GM18499 (cell line): ENCODE results near the gene HECTD3.

Experiments used
- ATAC-seq: cut with Tn5 transposase; IDR thresholded peaks from one replicate; pipeline ENCODE4 v1.9.1; 2021; ENCODE audit warnings: moderate number of reproducible peaks; ENCODE audit not compliant: insufficient read depth, unreplicated experiment

The HECTD3 gene

DNA sequence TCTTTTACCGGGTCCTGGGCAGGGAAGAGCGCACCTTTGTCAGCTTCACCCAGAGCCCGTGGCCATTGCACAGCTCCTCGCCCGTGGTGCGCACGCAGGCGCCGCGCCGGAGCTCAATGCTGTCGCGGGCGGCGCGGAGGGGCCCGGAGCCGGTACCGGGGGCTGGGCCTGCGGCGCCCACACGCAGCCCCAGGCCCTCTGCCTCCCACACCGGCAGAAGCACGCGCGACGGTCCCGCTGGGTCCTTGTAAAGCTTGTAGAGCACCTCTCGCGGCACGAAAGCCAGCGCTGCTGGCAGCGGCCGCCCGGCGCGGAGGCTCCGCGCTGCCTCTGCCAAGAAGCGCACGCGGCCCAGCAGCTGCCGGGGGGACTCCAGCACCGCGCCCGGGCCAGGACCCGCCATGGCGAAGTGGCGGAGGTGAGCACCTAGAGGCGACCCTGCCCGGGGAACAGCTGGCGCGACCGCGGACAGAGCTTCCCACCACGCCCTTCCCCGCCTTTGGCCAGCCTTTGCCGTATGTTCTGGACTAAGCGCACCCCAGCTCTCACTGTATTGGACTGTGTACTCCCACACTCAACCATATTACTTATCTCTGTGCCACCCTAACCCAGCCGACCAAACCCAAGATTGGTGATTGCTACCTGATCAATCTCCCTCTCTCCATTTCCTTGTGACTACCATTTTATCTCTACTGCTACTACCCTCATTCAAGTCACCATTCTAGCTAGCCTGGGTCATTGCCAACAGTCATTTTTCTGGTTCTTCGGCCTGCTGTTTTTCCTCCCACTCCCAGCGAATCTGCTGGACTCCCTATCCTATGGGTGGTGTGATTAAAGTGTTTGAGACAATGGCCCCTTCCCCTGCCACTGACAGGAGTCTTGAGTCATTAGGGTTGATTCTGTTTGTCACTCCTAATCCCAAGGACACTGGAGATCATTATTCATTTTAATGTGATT is at the start of gene HECTD3:
TSS of gene HECTD3 (minus strand) at position 470 of the 957 bp plus-strand sequence. CDS start at position 403, 67 bp downstream.
- ATAC-seq: peak; percentile 45

DNA sequence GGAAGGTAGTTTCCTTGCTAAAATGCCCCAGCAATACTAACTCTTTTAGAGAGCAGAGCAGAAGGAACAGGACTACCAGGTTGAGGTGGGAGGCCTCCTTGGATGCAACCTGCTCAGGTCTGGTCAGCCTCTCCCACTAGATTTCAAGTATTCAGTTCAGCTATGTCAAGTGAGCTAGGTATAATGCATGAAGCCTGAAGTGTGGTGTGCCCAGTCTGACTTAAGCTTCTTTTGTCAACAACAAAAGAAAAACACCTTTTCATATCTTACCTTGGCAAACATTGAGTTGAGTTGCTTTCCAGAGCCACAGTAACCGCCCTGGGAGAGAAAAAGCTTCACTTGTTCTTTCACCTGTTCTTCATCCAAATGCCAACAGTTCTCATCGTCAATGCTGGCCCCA is 48.7 kb upstream of the HECTD3 start:
- ATAC-seq: no peak

DNA sequence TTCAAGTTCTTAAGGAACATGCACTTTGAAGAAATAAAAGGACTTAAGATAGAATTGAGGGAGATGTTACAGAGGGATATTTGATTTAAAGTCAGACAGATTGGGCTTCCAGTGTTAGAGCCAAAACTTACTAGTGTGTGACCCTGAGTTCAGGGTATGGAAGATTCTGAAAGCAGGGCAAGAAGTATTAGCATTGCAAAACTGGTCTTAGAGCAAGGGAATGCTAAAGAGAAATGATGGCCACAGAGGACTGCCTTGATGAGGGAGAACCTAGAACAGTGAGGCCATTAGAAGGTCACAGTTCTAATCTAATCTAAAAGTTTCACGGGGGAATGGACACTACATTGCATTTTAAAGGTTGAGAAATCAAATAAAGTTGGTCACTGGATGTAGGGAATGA is 46.4 kb upstream of the HECTD3 start:
- ATAC-seq: no peak

DNA sequence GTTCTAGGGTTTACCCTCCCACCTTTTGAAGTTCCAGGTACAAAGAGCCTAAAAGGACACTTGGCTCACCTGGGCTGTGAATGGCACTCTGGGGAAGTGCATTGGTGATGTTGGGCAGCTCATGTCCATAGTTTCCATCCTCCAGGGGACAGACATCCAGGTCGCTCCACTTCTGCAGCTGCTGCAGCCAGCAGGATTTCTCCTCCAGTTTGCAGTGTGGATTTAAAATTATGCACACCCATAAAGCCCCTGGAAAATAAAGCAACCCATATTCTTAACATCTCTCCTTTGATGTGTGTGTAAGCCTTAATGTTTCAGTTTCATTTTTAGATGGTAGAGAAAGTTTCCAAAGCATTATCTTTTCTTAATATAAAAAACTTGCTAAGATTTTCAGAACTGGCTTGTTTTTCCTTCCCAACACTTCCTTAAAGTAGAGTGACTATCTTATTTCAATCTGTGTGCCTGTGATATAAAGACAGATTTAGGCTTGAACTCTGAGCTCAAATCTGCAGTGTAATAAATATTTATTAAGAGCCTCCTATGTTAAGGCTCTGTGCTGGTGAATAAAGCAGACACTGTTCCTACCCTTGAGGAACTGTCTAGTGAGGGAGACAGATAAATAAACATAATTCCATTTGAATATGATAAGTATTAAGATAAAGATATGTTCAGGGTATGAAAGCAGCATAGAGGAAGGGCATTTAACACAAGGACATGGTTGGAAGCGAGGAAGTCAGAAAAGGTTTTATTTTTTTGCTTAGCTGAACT is 40.1 kb upstream of the HECTD3 start:
- ATAC-seq: no peak

DNA sequence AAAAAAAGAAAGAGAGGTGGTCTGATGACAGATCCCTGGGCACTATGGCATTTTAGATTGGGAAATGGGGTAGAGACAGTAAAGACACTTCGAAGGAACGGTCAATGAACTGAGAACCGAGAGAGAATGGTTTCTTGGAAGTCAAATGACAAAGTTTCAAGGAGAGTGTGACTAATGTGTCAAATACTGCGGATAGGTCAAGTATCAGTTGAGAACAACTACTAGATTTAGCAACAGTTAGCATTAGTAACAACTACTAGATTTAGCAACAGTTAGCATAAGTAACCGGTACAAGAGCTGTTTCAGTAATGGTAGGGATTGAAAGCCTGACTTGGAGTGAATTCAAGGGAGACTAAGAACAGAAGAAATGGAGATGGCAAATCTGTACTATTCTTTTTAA is 35.9 kb upstream of the HECTD3 start:
- no peak for ATAC-seq

DNA sequence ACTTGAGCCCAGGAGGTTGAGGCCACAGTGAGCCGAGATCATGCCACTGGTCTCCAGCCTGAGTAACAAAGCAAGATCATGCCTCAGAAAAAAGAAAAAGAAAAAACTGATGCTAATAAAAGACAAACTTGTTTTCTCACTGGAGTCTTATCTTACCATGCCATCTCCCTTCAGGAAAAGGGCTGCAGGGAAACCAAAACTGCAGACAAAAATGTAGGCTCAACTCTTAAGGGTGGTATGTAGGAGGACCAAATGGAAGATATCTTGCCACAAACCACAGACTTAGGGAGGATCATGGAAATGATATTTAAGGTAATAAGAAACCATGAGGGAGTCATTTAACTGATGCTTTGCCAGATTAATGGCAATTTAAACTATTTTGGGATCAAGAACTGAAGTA is 33.8 kb upstream of the HECTD3 start:
- ATAC-seq: no peak

DNA sequence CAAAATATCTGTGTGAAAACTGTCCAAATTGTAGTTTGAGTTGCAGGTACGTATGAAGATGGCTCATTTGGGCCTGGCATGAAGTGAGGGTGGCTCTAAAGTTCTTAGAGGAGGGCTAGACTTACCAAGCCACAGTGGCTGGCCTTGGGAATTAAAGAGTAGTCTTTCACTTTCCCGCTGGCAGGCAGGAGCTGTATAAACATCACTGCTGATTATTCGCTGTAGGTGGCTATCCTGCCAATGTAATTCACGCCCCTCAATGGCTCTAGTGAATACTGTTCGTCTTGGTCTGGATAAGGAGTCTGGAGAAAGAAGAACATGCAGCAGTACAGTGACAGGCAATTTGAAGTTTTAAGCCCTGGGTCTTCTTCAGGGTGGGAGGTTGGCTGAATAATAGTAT is 32.0 kb upstream of the HECTD3 start:
- ATAC-seq: no peak

DNA sequence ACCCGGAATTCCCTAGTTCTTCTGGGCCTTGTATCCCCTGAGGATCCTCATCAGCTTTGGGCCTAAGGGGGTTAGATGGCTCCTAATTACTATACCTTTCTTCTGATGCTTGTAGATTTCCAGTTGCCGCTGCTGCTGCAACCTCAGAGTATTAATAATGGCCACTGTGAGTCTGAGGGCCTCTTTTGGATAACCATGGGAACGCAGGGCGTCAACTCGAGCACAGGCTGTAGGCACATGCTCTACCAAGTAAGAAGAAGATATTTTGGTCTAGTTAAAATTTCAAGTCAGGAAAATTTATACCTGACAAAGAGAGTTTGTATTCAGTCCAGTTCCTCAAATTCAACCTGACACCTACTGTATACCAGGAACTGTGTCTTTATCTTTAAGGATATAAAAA is 29.2 kb upstream of the HECTD3 start:
- ATAC-seq: no peak

DNA sequence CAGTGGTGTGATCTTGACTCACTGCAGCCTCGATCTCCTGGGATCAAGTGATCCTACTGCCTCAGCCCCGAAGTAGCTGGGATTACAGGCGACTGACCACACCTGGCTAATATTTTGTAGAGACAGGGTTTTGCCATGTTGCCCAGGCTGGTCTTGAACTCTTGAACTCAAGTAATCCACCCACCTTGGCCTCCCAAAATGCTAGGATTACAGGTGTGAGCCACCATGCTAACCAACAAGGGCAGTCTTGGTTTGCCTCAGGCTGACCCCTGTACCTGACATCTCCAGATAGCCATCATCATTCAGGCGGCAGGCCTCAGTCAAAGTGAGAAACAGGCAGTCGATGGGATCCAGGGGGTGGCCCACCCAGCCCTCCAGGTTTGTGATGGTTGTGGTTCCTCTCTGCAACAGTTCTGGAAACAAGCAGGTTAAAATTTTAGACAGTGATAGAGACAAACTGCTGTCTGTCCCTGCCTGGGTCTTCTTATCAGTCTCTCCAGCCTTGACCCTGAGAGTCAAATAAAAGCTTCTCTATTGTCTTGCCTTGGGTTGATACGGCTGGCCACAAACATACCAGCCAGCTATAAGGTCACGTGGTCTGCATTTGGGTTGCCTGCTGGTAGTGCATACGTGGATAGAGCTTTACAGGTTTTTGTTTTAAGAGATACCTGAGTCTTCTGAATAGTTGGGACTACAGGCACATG is 27.7 kb upstream of the HECTD3 start:
- ATAC-seq: no peak

DNA sequence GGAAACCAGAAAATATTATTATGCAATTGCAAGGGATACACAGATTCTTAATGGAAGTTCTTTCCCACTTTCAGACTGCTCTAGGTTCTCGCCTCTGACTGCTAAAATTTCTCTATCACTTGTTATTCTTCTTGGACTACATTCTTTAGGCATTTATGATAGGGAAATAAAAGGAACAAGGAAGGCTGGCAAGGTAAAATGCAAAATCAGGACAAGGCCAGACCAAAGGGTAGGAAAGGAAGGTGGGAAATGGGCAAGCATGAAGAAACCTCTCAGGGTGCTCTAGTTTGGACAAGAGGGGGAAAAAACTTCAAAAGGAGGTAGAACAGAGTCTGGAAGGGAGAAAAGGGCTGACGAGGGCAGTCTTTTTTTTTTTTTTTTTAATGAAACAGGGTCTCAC is 27.1 kb upstream of the HECTD3 start:
- no peak for ATAC-seq

DNA sequence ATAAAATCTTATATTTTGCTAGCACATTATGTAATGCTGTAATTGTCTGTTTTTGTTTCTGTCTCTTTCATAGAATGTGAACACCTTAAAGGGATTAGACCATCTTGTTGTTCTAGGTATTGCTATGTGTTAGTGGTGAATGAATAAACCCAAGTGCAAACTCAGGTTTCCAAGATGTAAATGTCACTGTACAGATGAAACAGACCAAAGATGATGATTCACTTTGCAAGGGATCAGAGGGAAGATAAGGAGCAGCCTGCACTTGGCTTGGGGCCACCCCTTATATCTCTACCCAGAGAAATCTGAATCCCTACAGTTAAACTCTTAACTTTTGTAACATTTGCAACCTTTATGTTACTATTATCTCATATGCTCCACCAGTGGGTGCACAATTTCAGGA is 26.3 kb upstream of the HECTD3 start:
- ATAC-seq: no peak

DNA sequence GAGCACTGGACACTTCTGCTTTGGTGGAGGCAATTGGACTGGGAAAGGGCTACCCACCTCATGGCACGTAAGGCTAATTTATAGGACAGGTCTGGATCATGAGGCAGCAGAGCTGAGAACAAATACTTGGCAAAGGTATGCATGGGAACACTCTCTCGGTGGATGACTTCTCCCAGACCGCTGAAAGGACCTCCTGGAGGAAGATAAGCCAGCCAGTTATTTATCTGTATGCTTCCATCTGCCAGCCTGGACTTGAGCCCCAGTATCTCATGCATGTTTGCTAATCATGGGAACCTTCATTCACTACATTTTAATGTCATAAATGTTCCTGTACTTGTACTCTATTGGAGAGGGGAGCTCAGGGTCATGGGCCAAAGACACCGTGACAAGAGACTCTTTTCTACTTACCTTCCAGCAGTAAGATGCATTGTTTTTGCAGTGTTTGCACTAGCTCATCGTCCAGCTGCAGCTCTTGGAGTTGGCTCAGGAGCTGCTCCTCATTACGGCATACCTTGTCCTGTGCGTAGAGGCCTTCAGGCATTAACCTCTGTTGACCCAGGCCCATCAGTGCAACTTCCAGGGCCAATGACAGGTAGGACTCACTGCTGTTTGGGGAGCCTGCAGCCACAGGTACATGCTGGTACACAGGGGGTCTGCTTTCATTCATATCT is 24.6 kb upstream of the HECTD3 start:
- no peak for ATAC-seq

DNA sequence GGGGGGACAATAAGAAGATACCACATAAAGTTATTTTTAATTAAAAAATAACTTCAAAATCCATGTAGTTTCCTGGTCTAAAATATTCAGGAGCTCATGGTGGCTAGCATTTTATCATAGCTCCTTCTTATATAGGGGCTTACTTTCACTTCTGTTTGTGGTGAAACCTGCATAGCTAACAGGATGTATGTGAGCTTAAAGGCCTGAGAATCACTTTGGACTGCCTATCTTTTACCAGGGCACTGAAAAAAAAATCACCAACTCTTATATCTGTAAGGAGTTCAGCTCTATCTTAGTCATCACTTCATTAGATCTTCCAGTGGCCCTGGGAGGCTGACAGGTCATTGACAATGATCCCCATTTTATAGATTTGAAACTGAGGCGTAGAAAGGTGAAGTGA is 22.2 kb upstream of the HECTD3 start:
- ATAC-seq: no peak

DNA sequence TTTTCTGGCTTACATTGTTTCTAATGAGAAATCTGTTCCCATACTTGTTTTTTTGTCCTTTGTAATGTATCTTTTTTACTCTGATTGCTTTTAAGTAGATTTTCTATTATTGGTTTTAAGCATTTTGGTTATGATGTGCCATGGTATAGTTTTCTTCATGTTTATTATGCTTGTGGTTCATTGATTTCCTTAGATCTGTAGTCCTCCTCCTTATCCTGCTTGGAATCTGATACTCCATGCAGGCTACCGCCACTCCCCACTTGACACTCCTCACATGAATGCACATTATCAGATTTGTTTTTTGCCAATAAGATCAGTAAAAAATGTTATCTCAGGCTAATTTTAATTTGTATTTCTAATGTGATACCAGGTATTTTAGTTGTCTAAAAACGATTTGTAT is 21.7 kb upstream of the HECTD3 start:
- no peak for ATAC-seq

DNA sequence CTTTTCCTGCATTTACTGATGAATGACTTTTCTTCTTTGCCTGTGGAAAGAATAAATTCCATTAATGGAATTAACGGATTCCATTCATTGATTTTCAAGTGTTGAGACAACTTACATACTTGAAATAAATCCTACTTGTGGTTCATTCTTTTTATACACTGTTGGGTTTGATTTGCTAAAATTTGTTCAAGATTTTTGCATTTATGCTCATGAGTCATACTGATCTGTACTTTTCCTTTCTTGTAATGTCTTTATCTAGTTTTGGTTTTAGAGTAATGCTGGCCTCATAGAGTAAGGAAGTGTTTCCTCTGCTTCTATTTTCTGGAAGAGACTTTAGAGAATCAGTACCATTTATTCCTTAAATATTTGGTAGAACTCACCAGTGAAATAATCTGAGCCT is 15.3 kb upstream of the HECTD3 start:
- no peak for ATAC-seq

DNA sequence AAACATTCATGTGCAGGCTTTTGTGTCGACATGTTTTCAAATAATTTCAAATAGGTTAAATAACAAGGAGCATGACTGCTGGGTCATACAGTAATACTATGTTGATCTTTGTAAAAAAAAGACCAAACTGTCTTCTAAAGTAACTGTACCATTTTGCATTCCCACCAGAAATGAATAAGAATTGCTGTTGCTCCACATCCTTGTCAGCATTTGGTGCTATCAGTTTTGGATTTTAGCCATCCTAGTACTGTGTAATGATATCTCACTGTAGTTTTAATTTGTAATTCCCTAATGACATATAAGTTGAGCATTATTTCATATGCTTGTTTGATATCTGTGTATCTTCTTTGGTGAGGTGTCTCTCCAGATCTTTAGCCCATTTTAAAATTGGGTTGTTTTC is 12.5 kb upstream of the HECTD3 start:
- no peak for ATAC-seq

DNA sequence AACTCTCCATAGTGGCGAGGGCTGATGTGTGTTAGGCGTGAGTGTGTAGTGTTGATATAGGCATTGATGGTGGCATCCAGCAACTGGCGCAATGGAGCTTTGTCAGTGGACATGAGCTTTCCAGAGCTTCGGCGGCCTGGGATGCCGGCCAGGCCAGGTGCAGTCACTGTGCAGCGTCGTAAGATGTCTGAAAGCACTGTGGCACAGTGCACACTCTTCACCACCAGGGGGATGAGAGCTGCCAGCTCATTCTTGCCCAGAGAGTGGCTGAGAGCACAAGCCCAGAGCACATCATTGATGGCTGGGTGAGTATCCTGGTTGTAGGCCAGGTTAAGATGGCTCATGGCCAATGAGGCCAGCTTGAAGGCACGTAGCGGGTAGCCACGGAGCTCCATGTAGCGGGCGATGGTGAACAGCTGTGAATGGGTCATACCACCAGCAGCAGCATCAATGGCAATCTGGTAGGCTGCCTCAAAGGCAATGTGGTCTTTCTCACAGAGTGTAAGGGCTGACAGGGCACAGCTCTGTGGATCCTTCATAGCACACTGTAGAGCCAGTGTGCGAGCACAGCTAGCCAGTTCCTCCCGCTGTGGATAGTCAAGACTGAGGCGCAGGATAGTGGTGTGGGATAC is 7.6 kb upstream of the HECTD3 start:
- no peak for ATAC-seq

DNA sequence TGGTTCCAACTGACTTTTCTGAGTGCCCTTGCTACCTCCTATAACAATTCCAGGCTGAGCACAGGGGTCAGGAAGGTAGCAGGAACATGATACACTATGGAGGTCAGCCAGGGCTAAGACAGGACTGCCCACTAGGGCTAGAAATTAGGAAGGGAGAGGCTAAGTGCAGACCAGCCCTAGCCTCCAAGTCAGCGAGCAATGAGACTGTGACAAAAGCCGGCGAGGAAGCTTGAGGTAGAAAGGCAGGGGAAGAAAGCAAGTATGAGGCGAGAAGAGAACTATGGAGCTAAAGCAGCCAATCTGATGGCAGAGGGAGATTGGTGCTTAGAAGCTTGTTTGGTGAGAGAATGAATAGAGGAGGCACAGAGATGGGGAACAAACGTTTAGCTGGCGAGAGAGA is 5.6 kb upstream of the HECTD3 start:
- ATAC-seq: no peak

DNA sequence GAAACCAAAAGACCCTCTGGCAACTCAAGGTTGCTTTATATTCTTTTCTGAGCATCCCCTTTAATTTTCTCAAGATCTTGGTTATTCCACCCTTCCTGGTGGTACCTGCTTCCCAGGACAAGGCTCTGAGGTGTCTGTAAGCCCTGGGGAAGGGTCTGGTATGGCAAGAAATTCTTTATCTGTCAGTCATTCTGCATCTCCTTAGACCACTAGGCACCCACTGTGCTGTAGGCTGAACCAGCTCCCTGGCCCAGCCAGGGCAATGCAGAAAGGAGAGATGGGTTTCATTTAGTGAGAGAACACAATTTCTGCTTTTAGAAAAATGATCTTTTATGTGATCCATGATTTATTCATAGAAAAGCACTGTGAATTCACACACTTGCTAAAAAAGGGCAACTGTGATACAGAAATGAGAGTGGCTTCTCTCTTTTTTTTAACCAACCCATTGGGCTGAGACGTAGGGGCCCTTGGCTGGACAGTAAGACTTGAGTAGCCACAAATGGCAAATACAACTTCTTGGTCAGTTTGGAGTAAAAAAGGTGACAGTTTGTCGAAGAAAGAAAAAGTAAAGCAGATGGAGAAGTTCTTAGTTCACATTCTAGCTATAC is 5.1 kb upstream of the HECTD3 start:
- ATAC-seq: no peak

DNA sequence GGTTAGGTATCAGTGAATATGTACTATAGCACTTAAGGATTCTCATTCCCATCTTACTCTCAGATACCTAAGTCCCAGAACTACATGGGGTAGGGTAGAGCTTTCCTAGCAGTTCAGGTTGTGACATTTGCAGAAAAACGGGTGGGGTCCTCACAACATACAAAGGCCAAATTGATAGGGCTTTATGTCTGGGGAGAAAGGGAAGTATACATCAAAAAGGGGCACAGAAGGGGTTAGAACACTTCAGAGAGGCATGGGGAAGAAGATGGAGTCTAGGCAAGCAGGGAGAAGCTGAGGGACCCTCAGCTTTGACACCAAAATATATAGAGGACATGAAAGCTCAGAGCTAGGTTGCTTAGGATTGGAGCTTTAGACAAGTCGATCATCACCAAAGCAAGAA is 4.6 kb upstream of the HECTD3 start:
- ATAC-seq: no peak
